GM12878 (cell line): ENCODE measurements around the gene ZNF526. TPM values are rescaled to one million over a fixed set of nuclear protein-coding genes. Genes with fewer than 3 reads are reported as not detected.

Source experiments
- ATAC-seq: fragments of 200-7000 bp; cut with Tn5 transposase; 3 replicates; pipeline ENCODE4 v1.9.1; 2020; ENCODE audit warnings: mild to moderate bottlenecking, moderate library complexity
- BruUV-seq: library from RNA; stranded (reverse); fragments of 400-500 nt; replicated peaks from 2 replicates; lab custom pipeline; 2021; lab: Mats Ljungman, UMichigan
- CTCF ChIA-PET: fragments of 300-600 bp; sonication (Branson Sonifier 250); formaldehyde crosslinking; extraction: SDS; loops from one replicate; lab custom pipeline; 2021; ENCODE audit warnings: inconsistent platforms; lab: Yijun Ruan, JAX
- POLR2A ChIA-PET: fragments of 350-600 bp; formaldehyde crosslinking; extraction: SDS; loops from one replicate; lab custom pipeline; 2021; ENCODE audit warnings: inconsistent platforms; lab: Charles Lee
- RAD21 ChIA-PET: fragments of 300-600 bp; sonication (Branson Sonifier 250); formaldehyde crosslinking; loops from one replicate; lab custom pipeline; 2023; ENCODE audit warnings: antibody characterized with exemption; ENCODE audit not compliant: unreplicated experiment; lab: Charles Lee
- SMC1A ChIA-PET: fragments of 300-600 bp; sonication (Branson Sonifier 250); formaldehyde crosslinking; loops from one replicate; lab custom pipeline; 2023; ENCODE audit not compliant: unreplicated experiment, uncharacterized antibody; lab: Charles Lee
- DNase-seq: peaks from one replicate; pipeline ENCODE4 v3.0.0-alpha.2; 2011; ENCODE audit warnings: low read depth, low spot score
- FAIRE-seq: peaks from 3 replicates; lab custom pipeline; 2011; peaks lifted over from hg19 to GRCh38; lab: Jason Lieb, UNC
- H2AFZ ChIP-seq: 2 replicates; pipeline ENCODE4 v1.6.0; 2011; ENCODE audit warnings: low read depth, low read length, control low read depth; ENCODE audit not compliant: control insufficient read depth
- H3K27ac ChIP-seq: 2 replicates; pipeline ENCODE4 v1.5.1; 2011; ENCODE audit warnings: control low read depth; ENCODE audit not compliant: control insufficient read depth, insufficient read depth
- H3K27me3 ChIP-seq, 2 experiments: replicated peaks in 1 of 2; 2 replicates each; pipeline versions ENCODE4 v1.6.0 to v1.6.1; 2011; ENCODE audit warnings: low read length in 1 of 2; ENCODE audit not compliant: control insufficient read depth in 2 of 2, insufficient read depth in 2 of 2
- H3K36me3 ChIP-seq, 2 experiments: 2 replicates each; pipeline ENCODE4 v1.5.1; 2011; ENCODE audit warnings: low read length in 1 of 2; ENCODE audit not compliant: control insufficient read depth in 2 of 2, insufficient read depth in 2 of 2
- H3K4me1 ChIP-seq: 2 replicates; pipeline ENCODE4 v1.6.1; 2011; ENCODE audit warnings: mild to moderate bottlenecking, low read length, moderate library complexity, mixed read lengths; ENCODE audit not compliant: control insufficient read depth, insufficient read depth
- H3K4me2 ChIP-seq: 2 replicates; pipeline ENCODE4 v1.6.0; 2011; ENCODE audit warnings: control low read depth; ENCODE audit not compliant: control insufficient read depth, insufficient read depth
- H3K4me3 ChIP-seq: fragments of 200-600 bp; sonication (generic); 2 replicates; pipeline ENCODE4 v1.5.1; 2016
- H3K79me2 ChIP-seq: 2 replicates; pipeline ENCODE4 v1.6.0; 2011; ENCODE audit warnings: low read length; ENCODE audit not compliant: control insufficient read depth, insufficient read depth
- H3K9ac ChIP-seq: 2 replicates; pipeline ENCODE4 v1.8.0; 2011; ENCODE audit warnings: low read length, control low read depth, mixed read lengths; ENCODE audit not compliant: control insufficient read depth, insufficient read depth
- H3K9me3 ChIP-seq: replicated peaks from 3 replicates; pipeline ENCODE4 v1.5.1; 2011; ENCODE audit warnings: mild to moderate bottlenecking, low read length; ENCODE audit not compliant: control insufficient read depth, insufficient read depth
- H4K20me1 ChIP-seq: 2 replicates; pipeline ENCODE4 v1.6.0; 2011; ENCODE audit not compliant: control insufficient read depth, insufficient read depth
- BHLHE40 ChIP-seq, 2 experiments: fragments of 450-650 bp in 1 of 2; IDR thresholded peaks; 2 replicates each; pipeline ENCODE4 v1.6.1; 2011 to 2017; ENCODE audit warnings: low read depth in 2 of 2, borderline replicate concordance in 1 of 2, improper control_type of control experiment in 1 of 2, low read length in 1 of 2, mild to moderate bottlenecking in 1 of 2
- BMI1 ChIP-seq: fragments of 450-650 bp; IDR thresholded peaks from 2 replicates; pipeline ENCODE4 v1.6.1; 2016; ENCODE audit warnings: mild to moderate bottlenecking, moderate library complexity, borderline replicate concordance
- CREM ChIP-seq: IDR thresholded peaks from 2 replicates; pipeline ENCODE4 v1.6.1; 2014; ENCODE audit warnings: antibody characterized with exemption, low read depth
- EED ChIP-seq: sonication (generic); IDR thresholded peaks from 2 replicates; pipeline ENCODE4 v1.6.1; 2016; ENCODE audit warnings: antibody characterized with exemption, low read depth
- GATAD2B ChIP-seq: fragments of 450-650 bp; conservative IDR thresholded peaks from 2 replicates; pipeline ENCODE4 v1.6.1; 2017; ENCODE audit warnings: low read depth, mild to moderate bottlenecking, moderate library complexity
- HCFC1 ChIP-seq: fragments of 150-350 bp; IDR thresholded peaks from 2 replicates; pipeline ENCODE4 v1.6.1; 2014; ENCODE audit warnings: low read length
- HSF1 ChIP-seq: fragments of 150-350 bp; IDR thresholded peaks from 2 replicates; pipeline ENCODE4 v1.6.1; 2014; ENCODE audit warnings: mild to moderate bottlenecking, low read depth, low read length
- KDM1A ChIP-seq: fragments of 200-600 bp; sonication (generic); IDR thresholded peaks from 2 replicates; pipeline ENCODE4 v1.6.1; 2016; ENCODE audit warnings: borderline replicate concordance
- MXI1 ChIP-seq: fragments of 150-350 bp; IDR thresholded peaks from 2 replicates; pipeline ENCODE4 v1.6.1; 2011; ENCODE audit warnings: low read depth, mild to moderate bottlenecking, inconsistent platforms, low read length, improper control_type of control experiment
- POLR2A ChIP-seq: IDR thresholded peaks from 2 replicates; pipeline ENCODE4 v1.6.1; 2011; ENCODE audit warnings: low read depth, mild to moderate bottlenecking, low read length
- RFX5 ChIP-seq: IDR thresholded peaks from 2 replicates; pipeline ENCODE4 v1.6.1; 2011; ENCODE audit warnings: low read depth, low read length, improper control_type of control experiment
- RUNX3 ChIP-seq: IDR thresholded peaks from 2 replicates; pipeline ENCODE4 v1.6.1; 2012; ENCODE audit warnings: low read length, inconsistent platforms
- SMAD5 ChIP-seq: IDR thresholded peaks from 2 replicates; pipeline ENCODE4 v1.6.1; 2016; ENCODE audit warnings: antibody characterized with exemption, low read depth
- SREBF1 ChIP-seq: IDR thresholded peaks from 2 replicates; pipeline ENCODE4 v1.6.1; 2012; ENCODE audit warnings: mild to moderate bottlenecking, low read length
- SRF ChIP-seq, 2 experiments: IDR thresholded peaks; 2 replicates each; pipeline ENCODE4 v1.6.1; 2011; ENCODE audit warnings: low read depth in 2 of 2, low read length in 2 of 2, mild to moderate bottlenecking in 1 of 2, moderate library complexity in 1 of 2
- TAF1 ChIP-seq: IDR thresholded peaks from 2 replicates; pipeline ENCODE4 v1.6.1; 2011; ENCODE audit warnings: mild to moderate bottlenecking, low read depth, low read length, borderline replicate concordance
- ZNF622 ChIP-seq: fragments of 450-650 bp; IDR thresholded peaks from 2 replicates; pipeline ENCODE4 v1.6.1; 2017; ENCODE audit warnings: mild to moderate bottlenecking, inconsistent platforms
- WGBS: methylation state at CpG from one replicate; pipeline ENCODE4 v1.1.6; 2016; ENCODE audit warnings: low lambda C conversion rate; ENCODE audit not compliant: insufficient replicate concordance, insufficient coverage; ENCODE audit errors: missing lambda C conversion rate; 5-methylcytosine and 5-hydroxymethylcytosine counted together
- in situ Hi-C: fragments of 300-500 bp; cut with MboI; formaldehyde crosslinking; loops from 9 replicates; pipeline ENCODE4 v1.14.3; 2018; ENCODE audit warnings: mixed read lengths
- intact Hi-C: fragments of 100-400 bp; cut with micrococcal nuclease; formaldehyde crosslinking; loops from one replicate; pipeline ENCODE4 v1.14.2; 2022; ENCODE audit not compliant: unreplicated experiment
- polyA plus RNA-seq, 11 experiments: library from polyadenylated mRNA; depleted of rRNA in 4 of 11; unstranded in 6 of 11; stranded (reverse) in 5 of 11; fragments of >200 nt; fragmentation: Nextera tagmentation in 4 of 11; fragmentation: Illumina TruSeq in 1 of 11; extraction: Ambion mirVana in 4 of 11; extraction: Trizol in 1 of 11; gene quantifications; 1 replicate in 1 of 11; 2 replicates in 10 of 11; pipeline versions ENCODE4 v1.2.1 to v1.2.3, GENCODE V29; 2011 to 2016; ENCODE audit warnings: inconsistent platforms in 2 of 11, missing spikeins in 2 of 11, low read depth in 1 of 11
- total RNA-seq, 4 experiments: library from RNA; depleted of rRNA in 3 of 4; stranded (reverse); fragments of >200 nt in 3 of 4; fragmentation: Illumina TruSeq in 1 of 4; extraction: Trizol in 1 of 4; gene quantifications; 2 replicates each; pipeline versions ENCODE4 v1.2.1 to v1.2.3, GENCODE V29; 2013 to 2021

Gene ZNF526
- total and polyA plus RNA-seq, 10 of the 15 experiments (the other 5 are each of a cell fraction or from before 2014, with no cell fraction given), result 1.8 to 18.3 (median 5.5) TPM

GRCh38 chr19:42271861-42272534, 51.9 kb downstream of the ZNF526 start:
- TF ChIP-seq POLR2A, result peak; percentile 2; the same call in 1 of the 2 replicates
- TF ChIP-seq CREM, result no peak
- FAIRE-seq, result no peak
- intact Hi-C loops (no loop called here), in situ Hi-C loops (no loop called here)
- H3K4me3 ChIP-seq, result no peak overlapping the region
- ATAC-seq, result no peak
- no peak overlapping the region for H2AFZ ChIP-seq
- ChIA-PET POLR2A (interaction anchor here (1.5 to 3.2 kb wide), 3 partner anchors 7 to 34 kb away, joined by 3 to 24 read pairs (median 16); no protein-coding TSS in a partner anchor), SMC1A (interaction anchor here (2.0 to 3.2 kb wide), 2 partner anchors 7 to 28 kb away, joined by 8 to 24 read pairs; no protein-coding TSS in a partner anchor), RAD21 (interaction anchor here (2.1 to 3.1 kb wide), 2 partner anchors 8 to 29 kb away, joined by 12 to 23 read pairs; partner anchors contain the start of gene GSK3A), CTCF (interaction anchor here (3.2 kb wide), 1 partner anchor 8 kb away, joined by 39 read pairs; no protein-coding TSS in a partner anchor)
- H3K27me3 ChIP-seq, result no peaks in the 10 kb centered on the region
- DNase-seq, result no peak
- no peak overlapping the region for H3K27ac ChIP-seq
- H3K4me1 ChIP-seq, result peaks cover 34% of the 10 kb centered on the region
- H3K79me2 ChIP-seq, result peaks cover 33% of the 10 kb centered on the region
- WGBS, result 95% methylated on average over 34 of the region's 35 CpGs
- H3K9me3 ChIP-seq, result no peaks in the 10 kb centered on the region
- no peak overlapping the region for H3K9ac ChIP-seq
- H3K4me2 ChIP-seq, result 0 out of 2 replicates have a peak overlapping the region, but pooled peaks have one; percentile 99
- TSS peak; percentile 30 for BruUV-seq
- H3K36me3 ChIP-seq, result peaks cover 3 to 19% of the 10 kb centered on the region in 2 experiments; a peak in 3 of 4 replicates
- no peaks in the 10 kb centered on the region; the same call in 1 of the 2 replicates for H4K20me1 ChIP-seq

- H3K4me2 ChIP-seq, result no peak overlapping the region
- H4K20me1 ChIP-seq, result no peaks in the 10 kb centered on the region; the same call in 1 of the 2 replicates
- in situ Hi-C loops (no loop called here), intact Hi-C loops (no loop called here)
- no peak overlapping the region for H3K9ac ChIP-seq
- no peak for FAIRE-seq
- no peaks in the 10 kb centered on the region for H3K9me3 ChIP-seq
- POLR2A ChIA-PET, result interaction anchor here (2.9 kb wide), 1 partner anchor 27 kb away, joined by 16 read pairs; no protein-coding TSS in a partner anchor
- no peak overlapping the region for H2AFZ ChIP-seq
- H3K79me2 ChIP-seq, result peaks cover 34% of the 10 kb centered on the region
- DNase-seq, result no peak
- RAD21 ChIA-PET, result no interaction called here
- ATAC-seq, result no peak
- BruUV-seq, result no TSS peak
- peaks cover 3 to 19% of the 10 kb centered on the region in 2 experiments; a peak in 3 of 4 replicates for H3K36me3 ChIP-seq
- no peak overlapping the region for H3K4me3 ChIP-seq
- WGBS, result 84% methylated on average over 7 of the region's 9 CpGs
- SMC1A ChIA-PET, result no interaction called here
- H3K27ac ChIP-seq, result no peak overlapping the region
- peaks cover 32% of the 10 kb centered on the region for H3K4me1 ChIP-seq
- H3K27me3 ChIP-seq, result no peaks in the 10 kb centered on the region
- CTCF ChIA-PET, result no interaction called here
- no peak for TF ChIP-seq SMAD5
- no peak for TF ChIP-seq HCFC1
- no peak for TF ChIP-seq RFX5
- no peak for TF ChIP-seq MXI1
- no peak for TF ChIP-seq TAF1
- no peak for TF ChIP-seq GATAD2B
- no peak for TF ChIP-seq SREBF1
- no peak for TF ChIP-seq BHLHE40 (IDR thresholded peaks at IDR 0.05; ENCODE audit: borderline replicate concordance in 1 of 2, low read depth in 2 of 2, low read length in 1 of 2)
- no peak for TF ChIP-seq HSF1
- no peak for TF ChIP-seq SRF (IDR thresholded peaks at IDR 0.05; ENCODE audit: low read depth in 2 of 2, low read length in 2 of 2)
- no peak for TF ChIP-seq ZNF622
- no peak for TF ChIP-seq RUNX3
- TF ChIP-seq KDM1A, result no peak
- TF ChIP-seq BMI1, result no peak
- TF ChIP-seq EED, result no peak
Measured at GRCh38 chr19:42272535-42272897, 52.4 kb downstream of the ZNF526 start.
